Naive B cell (primary cell): ENCODE results near the gene IER3. TPM values are rescaled to one million over a fixed set of nuclear protein-coding genes. Genes with fewer than 3 reads are reported as not detected.
A peak's percentile ranks its signal among the peaks of the same experiment; 100 is the strongest.
"Not testable (repeated sequence)": the region's sequence is repeated elsewhere in the genome, so short reads cannot be mapped to it uniquely, and the experiment has no call there.

Experiments
- ATAC-seq, 2 donors: fragments of 150-1000 bp; cut with Tn5 transposase; 2 replicates each; pipeline ENCODE4 v1.10.0; 2021; ENCODE audit warnings: low read depth in 2 of 2, mild to moderate bottlenecking in 2 of 2, moderate library complexity in 2 of 2
- DNase-seq: peaks from one replicate; pipeline ENCODE4 v3.0.0; 2022
- H3K27ac Mint-ChIP-seq, 6 donors: one replicate each; pipeline ENCODE4 v1.8.0; 2020 to 2022; ENCODE audit warnings: mild to moderate bottlenecking in 6 of 6, mixed read lengths in 6 of 6, moderate library complexity in 5 of 6, inconsistent platforms in 2 of 6
- H3K27me3 Mint-ChIP-seq, 3 donors: one replicate each; pipeline ENCODE4 v1.8.0; 2021 to 2022; ENCODE audit warnings: mixed read lengths in 3 of 3, mild to moderate bottlenecking in 1 of 3
- H3K36me3 Mint-ChIP-seq, 2 donors: one replicate each; pipeline ENCODE4 v1.8.0; 2020 to 2022; ENCODE audit warnings: mixed read lengths in 2 of 2, inconsistent platforms in 1 of 2, mild to moderate bottlenecking in 1 of 2
- H3K4me1 Mint-ChIP-seq, 3 donors: one replicate each; pipeline ENCODE4 v1.8.0; 2020 to 2022; ENCODE audit warnings: mixed read lengths in 3 of 3, inconsistent platforms in 1 of 3, mild to moderate bottlenecking in 1 of 3, moderate library complexity in 1 of 3
- H3K4me3 Mint-ChIP-seq, 8 donors: one replicate each; pipeline ENCODE4 v1.8.0; 2020 to 2022; ENCODE audit warnings: mild to moderate bottlenecking in 8 of 8, mixed read lengths in 8 of 8, moderate library complexity in 8 of 8, inconsistent platforms in 2 of 8
- H3K9me3 Mint-ChIP-seq, 7 donors: one replicate each; pipeline ENCODE4 v1.8.0; 2020 to 2022; ENCODE audit warnings: mixed read lengths in 7 of 7, mild to moderate bottlenecking in 5 of 7, inconsistent platforms in 2 of 7, moderate library complexity in 1 of 7
- polyA plus RNA-seq, 6 donors: library from polyadenylated mRNA; unstranded; fragments of 300-500 nt; fragmentation: Illumina TruSeq; gene quantifications; one replicate each; pipeline ENCODE4 v1.2.3, GENCODE V29; 2021; ENCODE audit warnings: low read depth in 6 of 6

IER3 gene
- polyA plus RNA-seq, 6 donors from 2014 or later: 0.31 TPM; not detected in 5

DNA sequence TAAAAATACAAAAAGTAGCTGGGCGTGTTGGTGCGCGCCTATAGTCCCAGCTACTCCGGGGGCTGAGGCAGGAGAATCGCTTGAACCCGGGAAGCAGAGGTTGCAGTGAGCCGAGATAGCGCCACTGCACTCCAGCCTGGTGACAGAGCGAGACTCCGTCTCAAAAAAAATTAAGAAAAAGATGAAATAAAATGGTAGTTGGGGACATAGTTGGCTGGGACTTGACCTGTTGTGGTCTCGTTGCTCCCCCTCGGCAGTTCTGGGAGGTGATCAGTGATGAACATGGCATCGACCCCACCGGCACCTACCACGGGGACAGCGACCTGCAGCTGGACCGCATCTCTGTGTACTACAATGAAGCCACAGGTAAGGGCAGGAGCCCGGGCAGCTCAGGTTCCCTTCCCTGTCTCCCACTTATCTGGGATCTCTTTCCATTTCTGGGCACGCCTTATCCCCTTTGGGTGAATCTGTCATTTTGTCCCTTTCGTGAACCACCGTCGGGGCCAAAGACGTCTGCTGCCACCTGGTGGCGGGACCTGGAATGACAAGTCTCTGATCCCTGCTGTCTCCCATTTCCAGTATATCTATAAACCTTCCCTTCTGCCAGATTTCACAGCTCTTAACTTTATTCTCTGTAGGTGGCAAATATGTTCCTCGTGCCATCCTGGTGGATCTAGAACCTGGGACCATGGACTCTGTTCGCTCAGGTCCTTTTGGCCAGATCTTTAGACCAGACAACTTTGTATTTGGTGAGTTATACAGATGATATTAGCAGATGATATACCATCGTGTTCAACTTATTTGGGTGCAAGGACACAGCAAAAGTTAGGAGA, 21.9 kb downstream of the IER3 start:
- no peaks in the 10 kb centered on the region for H3K9me3 Mint-ChIP-seq
- H3K27ac Mint-ChIP-seq: peak overlapping the region; percentile 91 to 98 (median 96)
- no peaks in the 10 kb centered on the region for H3K27me3 Mint-ChIP-seq
- H3K4me3 Mint-ChIP-seq: peak overlapping the region; percentile 89 to 100 (median 99)
- ATAC-seq (no peak), DNase-seq (peak; percentile 77)
- peaks cover 33 to 54% (median 48%) of the 10 kb centered on the region in 3 donors for H3K4me1 Mint-ChIP-seq
- peaks cover 7 to 25% of the 10 kb centered on the region in 2 donors for H3K36me3 Mint-ChIP-seq

DNA sequence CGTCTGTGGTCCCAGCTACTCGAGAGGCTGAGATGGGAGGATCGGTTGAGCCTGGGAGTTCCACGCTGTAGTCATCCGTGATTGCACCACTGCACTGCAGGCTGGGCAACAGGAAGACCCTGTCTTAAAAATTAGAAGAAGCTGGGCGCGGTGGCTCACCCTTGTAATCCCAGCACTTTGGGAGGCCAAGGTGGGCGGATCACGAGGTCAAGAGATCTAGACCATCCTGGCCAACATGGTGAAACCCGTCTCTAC, 22.4 kb downstream of the IER3 start:
- H3K9me3 Mint-ChIP-seq, DNase-seq, H3K27me3 Mint-ChIP-seq, ATAC-seq: not testable (repeated sequence)
- Mint-ChIP-seq H3K27ac (peak overlapping the region in 5 of 6 donors; percentile 93 to 98 (median 97)), H3K4me3 (peak overlapping the region; percentile 89 to 100 (median 99)), H3K4me1 (peaks cover 37 to 60% (median 53%) of the 10 kb centered on the region in 3 donors), H3K36me3 (peaks cover 9 to 25% of the 10 kb centered on the region in 2 donors)

DNA sequence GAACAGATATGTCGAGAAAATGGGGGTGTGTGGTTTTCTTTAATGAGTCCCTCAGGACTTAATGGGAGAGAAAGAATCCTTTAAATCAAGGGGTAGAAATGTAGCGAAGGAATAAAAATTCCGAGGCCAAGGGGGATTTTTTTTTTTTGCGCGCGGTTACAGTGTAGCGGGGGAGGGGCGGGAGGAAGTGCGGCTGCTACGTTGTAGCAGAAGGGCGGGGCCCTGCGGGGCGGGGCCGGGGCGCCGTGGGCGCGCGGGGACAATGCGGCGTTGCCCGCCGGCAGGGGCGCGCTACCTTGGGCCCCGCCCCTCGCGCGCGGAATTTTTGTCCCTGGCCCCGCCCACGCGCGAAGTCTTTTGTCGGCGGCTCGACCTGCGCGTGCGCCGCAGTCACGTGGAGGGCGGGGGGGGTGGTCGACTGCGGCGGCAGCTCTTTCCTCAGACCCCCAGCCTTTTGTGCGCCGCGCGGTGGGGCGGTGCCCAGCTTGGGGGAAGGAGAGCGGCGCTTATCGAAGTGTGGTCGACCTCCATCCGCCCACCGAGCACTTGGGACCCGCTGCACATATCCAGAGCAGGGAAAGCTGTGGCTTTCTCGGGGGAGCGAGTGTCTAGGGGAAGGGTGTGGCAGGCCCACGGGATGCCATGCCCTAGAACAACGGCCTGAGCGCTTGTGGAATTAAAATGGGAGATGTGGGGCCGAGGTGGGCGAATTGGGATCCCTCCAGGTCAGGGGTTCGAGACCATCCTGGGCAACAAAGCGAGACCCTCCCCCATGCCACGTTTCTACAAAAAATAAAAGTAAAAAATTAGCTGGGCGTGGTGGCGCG, 22.9 kb downstream of the IER3 start:
- Mint-ChIP-seq H3K27ac (peak overlapping the region; percentile 93 to 100 (median 98)), H3K9me3 (no peaks in the 10 kb centered on the region), H3K36me3 (peaks cover 14 to 25% of the 10 kb centered on the region in 2 donors), H3K4me1 (peaks cover 42 to 65% (median 58%) of the 10 kb centered on the region in 3 donors), H3K4me3 (peak overlapping the region; percentile 89 to 100 (median 99)), H3K27me3 (no peaks in the 10 kb centered on the region)
- DNase-seq (peak; percentile 96), ATAC-seq (peak; percentile 27 to 40)

DNA sequence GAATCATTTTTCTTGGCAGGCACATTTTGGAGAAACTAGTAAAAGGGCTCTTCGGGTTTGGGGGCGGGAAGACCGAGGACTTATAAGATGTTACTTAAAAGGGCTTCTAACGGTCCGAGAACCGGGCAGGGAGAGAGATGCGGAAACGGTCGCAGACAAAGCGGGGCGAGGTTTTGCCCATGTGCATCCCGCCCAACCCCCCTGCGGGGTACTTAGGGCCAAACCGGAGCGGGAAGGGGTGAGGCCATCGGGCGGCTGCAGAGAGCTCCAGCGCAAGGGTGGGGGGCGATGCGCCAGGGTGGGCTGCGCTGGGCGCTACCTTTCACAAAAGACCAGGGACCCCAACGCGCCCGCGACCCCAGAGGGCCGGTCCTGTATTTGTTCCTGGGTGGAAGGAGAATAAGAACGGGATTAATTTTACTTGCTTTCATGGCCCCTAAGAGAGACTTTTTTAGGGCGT, 23.6 kb downstream of the IER3 start:
- ATAC-seq: peak in 1 of 2 donors; percentile 9
- peaks cover 15 to 25% of the 10 kb centered on the region in 2 donors for H3K36me3 Mint-ChIP-seq
- peak; percentile 61 for DNase-seq
- peaks cover 47 to 71% (median 62%) of the 10 kb centered on the region in 3 donors for H3K4me1 Mint-ChIP-seq
- H3K9me3 Mint-ChIP-seq: no peaks in the 10 kb centered on the region
- peak overlapping the region; percentile 89 to 100 (median 99) for H3K4me3 Mint-ChIP-seq
- no peaks in the 10 kb centered on the region for H3K27me3 Mint-ChIP-seq
- peak overlapping the region; percentile 93 to 100 (median 97) for H3K27ac Mint-ChIP-seq

DNA sequence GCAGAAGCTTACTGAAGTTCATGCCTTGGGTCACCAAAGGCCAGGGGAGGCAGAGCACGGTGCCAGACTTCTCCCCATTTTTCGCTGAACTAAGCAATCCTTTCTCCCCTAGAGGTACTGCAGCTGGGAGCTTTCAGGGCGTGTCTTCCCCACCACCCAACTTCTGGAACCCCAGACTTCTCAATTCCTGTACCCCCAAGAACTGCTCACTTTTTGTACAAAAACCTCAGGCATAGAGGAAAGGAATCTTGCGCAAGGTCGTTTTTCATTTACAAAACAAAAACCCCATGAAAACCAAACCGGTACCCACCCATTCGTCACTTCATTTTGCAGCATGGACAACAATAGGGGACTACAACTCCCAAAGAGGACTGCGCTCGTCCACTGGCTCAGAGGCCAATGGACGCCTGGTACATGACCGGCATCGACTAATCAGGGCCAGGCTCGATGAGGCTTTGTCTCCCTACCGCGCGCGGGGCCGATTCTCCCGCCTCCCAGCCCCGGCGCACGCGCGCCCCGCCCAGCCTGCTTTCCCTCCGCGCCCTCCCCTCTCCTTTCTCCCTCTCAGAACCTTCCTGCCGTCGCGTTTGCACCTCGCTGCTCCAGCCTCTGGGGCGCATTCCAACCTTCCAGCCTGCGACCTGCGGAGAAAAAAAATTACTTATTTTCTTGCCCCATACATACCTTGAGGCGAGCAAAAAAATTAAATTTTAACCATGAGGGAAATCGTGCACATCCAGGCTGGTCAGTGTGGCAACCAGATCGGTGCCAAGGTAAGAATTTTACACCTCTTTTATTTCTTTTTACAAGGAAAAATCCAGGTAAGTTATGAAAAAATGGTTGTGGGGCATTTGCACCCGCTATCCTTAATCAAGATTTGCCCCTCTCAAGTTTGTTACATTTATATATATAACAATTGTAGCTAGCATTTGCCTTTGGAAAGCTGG, 24.3 kb downstream of the IER3 start, which contains the start of gene TUBB:
Gene TUBB (plus strand): TSS at position 562 of the 947 bp plus-strand sequence. CDS start 155 bp downstream, at position 717.
- DNase-seq (peak; percentile 92), ATAC-seq (peak; percentile 55)
- Mint-ChIP-seq H3K9me3 (no peaks in the 10 kb centered on the region), H3K4me3 (peak within 1 kb of the TSS; percentile 89 to 100 (median 99)), H3K36me3 (peaks cover 15 to 22% of the 10 kb centered on the region in 2 donors), H3K27me3 (no peaks in the 10 kb centered on the region), H3K27ac (peak within 1 kb of the TSS; percentile 93 to 100 (median 97)), H3K4me1 (peaks cover 47 to 72% (median 59%) of the 10 kb centered on the region in 3 donors)

DNA sequence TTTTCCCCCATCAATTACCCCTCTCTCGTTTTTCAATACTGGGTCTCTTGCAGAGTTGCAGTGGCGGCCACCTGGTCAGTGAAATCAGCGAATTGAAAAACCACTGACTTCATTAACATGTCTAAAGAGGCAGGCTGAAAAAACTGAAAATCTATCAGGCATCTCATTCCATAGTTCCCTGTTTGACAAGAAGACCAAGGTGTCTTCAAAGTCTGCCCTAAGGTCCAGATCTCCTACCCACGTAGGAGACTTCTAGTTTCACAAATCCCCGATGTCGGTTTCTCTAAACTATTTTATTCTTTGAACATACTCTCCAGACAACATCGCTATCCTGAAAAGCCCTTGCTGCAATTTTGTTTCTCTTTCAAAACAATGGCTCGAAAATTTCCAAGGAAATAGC, 25.0 kb downstream of the IER3 start:
- ATAC-seq (no peak), DNase-seq (no peak)
- Mint-ChIP-seq H3K27me3 (no peaks in the 10 kb centered on the region), H3K4me1 (peaks cover 44 to 68% (median 52%) of the 10 kb centered on the region in 3 donors), H3K4me3 (peak overlapping the region; percentile 89 to 100 (median 99)), H3K9me3 (no peaks in the 10 kb centered on the region), H3K27ac (peak overlapping the region in 4 of 6 donors; percentile 93 to 100 (median 97)), H3K36me3 (peaks cover 15% of the 10 kb centered on the region in 2 donors)

DNA sequence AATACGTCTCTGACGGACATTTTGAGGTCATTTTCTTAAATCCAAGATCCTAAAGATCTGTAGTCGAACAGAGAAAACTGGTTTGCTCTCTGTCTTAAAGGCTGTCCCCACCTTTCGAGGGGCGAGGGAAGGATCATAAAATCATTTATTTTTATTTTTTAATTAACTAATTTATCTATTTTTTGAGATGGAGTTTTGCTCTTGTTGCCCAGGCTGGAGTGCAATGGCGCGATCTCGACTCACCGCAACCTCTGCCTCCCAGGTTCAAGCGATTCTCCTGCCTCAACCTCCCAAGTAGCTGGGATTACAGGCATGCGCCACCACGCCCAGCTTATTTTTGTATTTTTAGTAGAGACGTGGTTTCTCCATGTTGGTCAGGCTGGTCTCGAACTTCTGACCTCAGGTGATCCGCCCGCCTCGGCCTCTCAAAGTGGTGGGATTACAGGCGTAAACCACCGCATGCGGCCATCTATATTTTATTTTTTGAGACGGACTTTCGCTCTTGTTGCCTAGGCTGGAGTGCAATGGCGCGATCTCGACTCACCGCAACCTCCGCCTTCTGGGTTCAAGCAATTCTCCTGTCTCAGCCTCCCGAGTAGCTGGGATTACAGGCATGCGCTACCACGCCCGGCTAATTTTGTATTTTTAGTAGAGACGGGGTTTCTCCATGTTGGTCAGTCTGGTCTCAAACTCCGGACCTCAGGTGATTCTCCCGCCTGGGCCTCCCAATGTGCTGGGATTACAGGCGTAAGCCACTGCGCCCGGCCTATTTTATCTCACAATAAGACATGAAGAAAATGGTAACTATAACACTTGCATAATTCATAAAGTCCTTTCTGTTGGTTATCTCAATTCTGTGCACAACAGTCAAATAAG, 26.3 kb downstream of the IER3 start:
- H3K36me3 Mint-ChIP-seq: peaks cover 13 to 20% of the 10 kb centered on the region in 2 donors
- H3K4me1 Mint-ChIP-seq: peaks cover 41 to 58% (median 43%) of the 10 kb centered on the region in 3 donors
- not testable (repeated sequence) for H3K27me3 Mint-ChIP-seq

DNA sequence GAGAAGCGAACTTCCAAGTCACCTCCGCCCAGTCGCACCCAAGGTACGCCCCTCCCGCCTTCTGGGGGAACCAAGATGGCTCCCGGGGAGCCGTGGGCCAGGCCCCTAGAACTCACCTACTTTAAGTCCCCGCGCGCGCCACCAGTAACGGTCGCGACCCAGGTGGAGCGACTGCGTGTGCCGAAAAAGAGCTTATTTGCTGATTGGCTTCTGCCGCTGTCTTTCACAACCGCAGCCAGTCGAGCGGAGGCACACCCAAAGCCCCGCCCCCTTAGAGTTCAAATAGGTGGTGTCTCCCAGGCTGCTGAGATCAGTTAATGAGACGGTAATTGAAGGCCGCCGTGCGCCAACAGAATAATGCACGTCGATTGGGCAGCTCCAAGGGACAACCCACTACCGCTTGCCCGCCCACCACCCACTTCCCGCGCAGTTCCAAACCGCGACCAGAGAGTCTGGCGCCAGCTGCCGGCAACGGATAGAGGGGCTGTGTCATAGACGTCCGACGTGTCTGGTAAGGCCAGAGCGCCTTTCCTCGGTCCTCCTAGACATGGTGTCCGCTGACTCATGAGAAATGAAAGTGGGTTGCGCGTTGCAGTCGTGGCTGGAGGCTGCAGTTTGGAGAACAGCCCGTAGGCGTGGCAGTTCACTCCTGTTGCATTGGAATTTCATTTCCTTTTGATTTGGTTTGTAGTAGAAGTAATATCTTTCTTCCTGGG, 27.1 kb downstream of the IER3 start, which contains the start of gene MDC1:
Gene MDC1 (minus strand): TSS at position 153 of the 716 bp plus-strand sequence. CDS start 2,106 bp downstream, outside the sequence.
- peaks cover 41 to 56% (median 41%) of the 10 kb centered on the region in 3 donors for H3K4me1 Mint-ChIP-seq
- no peaks in the 10 kb centered on the region for H3K9me3 Mint-ChIP-seq
- ATAC-seq (peak; percentile 72 to 75), DNase-seq (peak; percentile 99)
- peaks cover 14 to 20% of the 10 kb centered on the region in 2 donors for H3K36me3 Mint-ChIP-seq
- H3K27ac Mint-ChIP-seq: peak within 1 kb of the TSS; percentile 96 to 99 (median 98)
- no peaks in the 10 kb centered on the region for H3K27me3 Mint-ChIP-seq
- H3K4me3 Mint-ChIP-seq: peak within 1 kb of the TSS; percentile 89 to 99 (median 95)

More for the DNA sequence above, 26.3 kb downstream of the IER3 start:
- H3K9me3 Mint-ChIP-seq, ATAC-seq, DNase-seq: not testable (repeated sequence)
- Mint-ChIP-seq H3K27ac (peak overlapping the region; percentile 96 to 99 (median 98)), H3K4me3 (peak overlapping the region; percentile 89 to 99 (median 95))

DNA sequence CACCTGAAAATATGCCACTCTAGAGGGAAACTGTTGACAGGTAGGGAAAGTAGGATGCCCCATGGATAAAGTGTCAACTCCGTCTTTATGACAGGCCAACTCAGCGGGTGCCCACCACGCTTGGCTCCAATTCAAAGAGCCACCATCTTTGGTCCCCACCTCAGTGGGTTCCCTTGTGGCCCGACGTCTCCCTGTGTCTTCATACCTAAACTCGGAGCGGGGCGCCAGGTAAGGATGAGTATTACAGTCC, 27.5 kb downstream of the IER3 start:
- Mint-ChIP-seq H3K9me3 (no peaks in the 10 kb centered on the region), H3K4me1 (peaks cover 40 to 56% (median 41%) of the 10 kb centered on the region in 3 donors), H3K27me3 (no peaks in the 10 kb centered on the region), H3K36me3 (peaks cover 19 to 25% of the 10 kb centered on the region in 2 donors), H3K27ac (peak overlapping the region; percentile 96 to 99 (median 98)), H3K4me3 (peak overlapping the region; percentile 89 to 99 (median 95))
- ATAC-seq (no peak), DNase-seq (no peak)

DNA sequence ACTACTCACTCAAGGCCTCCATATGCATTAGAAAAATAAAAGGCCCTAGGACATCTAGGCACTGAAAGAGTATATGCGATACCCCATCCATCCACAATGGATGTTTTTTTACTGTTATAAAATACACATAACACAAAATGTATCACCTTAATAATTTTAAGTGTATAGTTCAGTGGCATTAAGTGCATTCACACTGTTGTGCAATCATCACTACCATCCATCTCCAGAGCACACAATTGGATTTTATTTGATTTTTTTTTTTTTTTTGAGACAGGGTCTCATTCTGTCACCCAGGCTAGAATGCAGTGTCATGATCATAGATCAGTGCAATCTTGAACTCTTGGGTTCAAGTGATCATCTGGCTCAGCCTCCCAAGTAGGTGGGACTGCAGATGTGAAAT, 30.1 kb downstream of the IER3 start:
- no peaks in the 10 kb centered on the region for H3K27me3 Mint-ChIP-seq
- no peak for DNase-seq
- no peak for ATAC-seq
- no peaks in the 10 kb centered on the region for H3K9me3 Mint-ChIP-seq
- H3K36me3 Mint-ChIP-seq: peaks cover 23 to 29% of the 10 kb centered on the region in 2 donors
- H3K4me1 Mint-ChIP-seq: peaks cover 30 to 46% (median 32%) of the 10 kb centered on the region in 3 donors
- peak overlapping the region in 1 of 8 donors; percentile 56 for H3K4me3 Mint-ChIP-seq
- H3K27ac Mint-ChIP-seq: no peak overlapping the region

DNA sequence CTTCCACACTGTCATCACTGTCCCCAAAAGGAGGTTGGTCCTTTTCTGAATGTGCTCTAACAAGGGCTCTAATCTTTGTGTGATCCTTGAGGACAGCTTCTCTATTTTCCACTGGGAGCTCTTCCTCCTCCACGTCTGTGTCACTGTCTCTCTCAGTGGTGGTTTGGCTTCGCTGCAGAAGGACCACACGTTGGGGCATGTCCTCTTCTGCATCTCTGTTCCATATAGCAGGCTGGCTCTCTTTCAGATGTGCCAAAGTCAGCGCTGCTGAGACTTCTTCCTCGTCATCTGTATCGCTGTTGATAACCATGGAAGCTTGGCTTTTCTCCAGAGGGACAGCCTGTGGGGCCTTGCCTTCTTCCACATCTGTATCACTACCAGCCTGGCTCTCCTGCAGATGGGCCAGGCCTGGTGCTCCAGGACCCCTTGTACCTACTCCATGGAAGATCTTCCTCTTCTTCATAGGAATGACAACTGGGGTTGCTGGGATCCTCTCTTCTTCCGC, 31.9 kb downstream of the IER3 start:
- no peaks in the 10 kb centered on the region for H3K9me3 Mint-ChIP-seq
- peaks cover 32 to 38% (median 35%) of the 10 kb centered on the region in 3 donors for H3K4me1 Mint-ChIP-seq
- no peaks in the 10 kb centered on the region for H3K27me3 Mint-ChIP-seq
- peak overlapping the region in 3 of 6 donors; percentile 62 to 79 (median 66) for H3K27ac Mint-ChIP-seq
- DNase-seq (no peak), ATAC-seq (no peak)
- H3K36me3 Mint-ChIP-seq: peaks cover 32 to 36% of the 10 kb centered on the region in 2 donors
- no peak overlapping the region for H3K4me3 Mint-ChIP-seq
